CD4-positive, alpha-beta T cell treated with Interferon gamma for 1 hour (primary cell): ENCODE data around the gene SPG7.

Experiments used
- DNase-seq: peaks from one replicate; pipeline ENCODE4 v3.0.0-alpha.2; 2020

The SPG7 gene

DNA sequence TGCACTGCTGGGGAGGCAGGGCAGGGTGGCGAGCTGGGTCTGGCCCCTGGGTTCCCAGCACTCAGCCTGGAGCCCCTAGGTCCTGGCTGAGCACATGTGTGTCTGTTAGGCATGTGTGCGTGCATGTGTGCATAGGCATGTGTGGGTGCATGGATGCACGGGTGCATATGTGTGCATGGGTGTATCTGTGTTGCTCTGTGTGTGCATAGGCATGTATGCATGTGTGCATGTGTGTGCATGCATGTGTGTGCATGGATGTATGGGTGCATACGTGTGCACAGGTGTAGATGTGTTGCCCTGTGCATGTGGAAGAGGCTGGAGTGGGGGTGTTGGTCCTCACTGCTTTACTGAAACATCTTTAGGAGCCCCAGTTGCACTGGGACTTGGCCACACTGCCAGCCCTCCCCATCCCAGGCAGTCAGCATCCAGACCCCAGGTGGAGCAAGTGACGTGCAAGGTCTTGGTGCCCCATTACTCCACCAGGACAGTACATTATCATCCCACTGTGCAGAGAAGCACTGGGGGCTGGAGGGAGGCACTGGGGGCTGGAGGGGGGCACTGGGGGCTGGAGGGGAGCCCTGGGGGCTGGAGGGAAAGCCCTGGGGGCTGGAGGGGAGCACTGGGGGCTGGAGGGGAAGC lies 94.9 kb downstream of the SPG7 start:
- no peak for DNase-seq

GRCh38 chr16:89604764-89605163 lies 96.6 kb downstream of the SPG7 start:
- no peak for DNase-seq

DNA sequence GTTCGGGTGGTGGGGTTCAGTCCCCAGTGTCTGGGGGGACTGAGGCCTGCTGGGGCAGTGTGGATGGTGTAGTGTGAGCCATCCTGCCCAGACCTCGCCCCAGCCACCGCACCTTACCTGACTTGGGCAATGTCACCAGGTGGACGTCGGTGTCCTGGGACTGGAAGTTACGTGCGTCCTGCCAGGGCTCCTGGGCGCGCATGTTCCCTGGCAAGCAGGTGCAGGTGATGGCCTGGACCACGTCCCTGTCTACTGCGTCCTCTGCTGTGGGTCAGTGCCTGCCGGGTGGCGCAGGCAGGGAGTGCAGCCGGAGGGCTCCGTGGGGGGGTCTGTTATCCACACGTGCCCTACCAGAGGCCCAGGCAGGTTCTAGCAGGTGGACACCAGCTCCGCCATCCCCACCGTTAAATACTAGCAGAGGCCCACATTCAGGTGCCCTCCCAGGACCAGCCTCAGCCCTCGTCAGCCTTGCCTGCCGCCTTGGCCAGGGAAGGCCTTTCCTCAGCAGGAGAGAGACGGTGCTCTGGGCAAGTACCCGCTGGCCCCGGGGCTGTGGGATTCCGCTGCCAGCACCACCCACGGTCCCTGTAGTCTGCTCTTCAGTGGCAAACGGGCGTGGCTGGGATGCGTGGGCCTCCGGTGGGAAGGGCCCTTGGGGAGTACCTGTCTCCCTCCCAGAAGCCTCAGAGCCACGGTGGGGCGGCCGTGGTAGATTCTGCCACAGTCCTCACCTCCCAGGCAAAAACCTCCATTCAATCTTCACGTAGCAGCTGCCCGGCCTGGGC lies 97.2 kb downstream of the SPG7 start:
- no peak for DNase-seq

DNA sequence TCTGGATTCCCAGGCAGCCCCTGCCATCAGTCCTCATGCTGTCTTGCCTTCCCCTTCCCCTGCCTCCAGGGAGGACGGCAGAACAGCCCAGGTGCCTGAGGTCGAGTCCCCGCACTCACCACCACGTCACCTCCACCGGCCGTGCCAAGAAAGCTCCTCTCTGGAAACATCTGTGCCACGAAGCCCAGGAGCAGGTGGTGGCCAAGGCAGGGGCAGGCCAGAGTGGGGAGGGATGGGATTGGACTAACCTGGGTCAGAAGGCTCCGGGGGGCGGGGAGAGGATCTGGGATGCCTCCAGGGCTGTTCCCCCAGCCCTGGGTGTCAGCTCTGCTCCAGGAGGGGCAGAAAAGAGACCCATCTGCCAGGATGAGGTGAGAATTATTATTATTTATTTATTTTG lies 97.8 kb downstream of the SPG7 start:
- no peak for DNase-seq
